Fibroblast of villous mesenchyme (primary cell): ENCODE results near the gene TSC22D1. TPM values are rescaled to one million over a fixed set of nuclear protein-coding genes. Genes with fewer than 3 reads are reported as not detected.
"Not testable (repeated sequence)": the region's sequence is repeated elsewhere in the genome, so short reads cannot be mapped to it uniquely, and the experiment has no call there.

Experiments used
- DNase-seq: peaks from one replicate; pipeline ENCODE4 v3.0.0-alpha.2; 2010; ENCODE audit warnings: low read depth
- H3K4me3 ChIP-seq: 2 replicates; pipeline ENCODE4 v1.5.1; 2011; ENCODE audit warnings: low read depth, mild to moderate bottlenecking, low read length
- CTCF ChIP-seq: IDR thresholded peaks from 2 replicates; pipeline ENCODE4 v1.5.1; 2012; ENCODE audit warnings: low read depth, mild to moderate bottlenecking, low read length; ENCODE audit not compliant: insufficient read depth
- total RNA-seq: library from RNA; depleted of rRNA; stranded (reverse); fragments of >200 nt; gene quantifications from 2 replicates; pipeline ENCODE4 v1.2.3, GENCODE V29; 2012

TSC22D1 gene
- total RNA-seq, 1 donor, result 54.8 TPM

- no peak for TF ChIP-seq CTCF
- H3K4me3 ChIP-seq, result no peak overlapping the region
- DNase-seq, result no peak
These were observed 35.2 kb downstream of the TSC22D1 start for GRCh38 chr13:44540761-44541434.

GRCh38 chr13:44537248-44537647 lies 38.9 kb downstream of the TSC22D1 start:
- H3K4me3 ChIP-seq, result no peak overlapping the region
- TF ChIP-seq CTCF, result no peak
- DNase-seq, result no peak

GRCh38 chr13:44523146-44524015 lies 52.7 kb downstream of the TSC22D1 start:
- no peak overlapping the region for H3K4me3 ChIP-seq
- TF ChIP-seq CTCF, result no peak
- peak; percentile 71 for DNase-seq

- DNase-seq, result no peak
- no peak for TF ChIP-seq CTCF
- no peak overlapping the region for H3K4me3 ChIP-seq
These were observed 56.5 kb downstream of the TSC22D1 start for GRCh38 chr13:44519642-44520041.

- no peak overlapping the region for H3K4me3 ChIP-seq
- no peak for TF ChIP-seq CTCF
- DNase-seq, result no peak
These were observed 59.4 kb downstream of the TSC22D1 start for GRCh38 chr13:44516771-44517170.

GRCh38 chr13:44514278-44514677 lies 61.9 kb downstream of the TSC22D1 start:
- DNase-seq, result no peak
- no peak for TF ChIP-seq CTCF
- H3K4me3 ChIP-seq, result no peak overlapping the region

- not testable (repeated sequence) for DNase-seq, H3K4me3 ChIP-seq
These were observed 66.3 kb downstream of the TSC22D1 start for GRCh38 chr13:44509853-44510252.
